GM18909 (cell line): Measurements from ENCODE around the gene DCXR.
"Not testable (repeated sequence)": the region's sequence is repeated elsewhere in the genome, so short reads cannot be mapped to it uniquely, and the experiment has no call there.

Experiments used
- ATAC-seq: cut with Tn5 transposase; IDR thresholded peaks from one replicate; pipeline ENCODE4 v1.9.1; 2021; ENCODE audit warnings: mild to moderate bottlenecking; ENCODE audit not compliant: unreplicated experiment, poor library complexity

Gene DCXR

GRCh38 chr17:82045936-82046484 is 8.5 kb upstream of the DCXR start:
- no peak for ATAC-seq

- no peak for ATAC-seq
Observed at GRCh38 chr17:82043507-82043906, 6.0 kb upstream of the DCXR start.

DNA sequence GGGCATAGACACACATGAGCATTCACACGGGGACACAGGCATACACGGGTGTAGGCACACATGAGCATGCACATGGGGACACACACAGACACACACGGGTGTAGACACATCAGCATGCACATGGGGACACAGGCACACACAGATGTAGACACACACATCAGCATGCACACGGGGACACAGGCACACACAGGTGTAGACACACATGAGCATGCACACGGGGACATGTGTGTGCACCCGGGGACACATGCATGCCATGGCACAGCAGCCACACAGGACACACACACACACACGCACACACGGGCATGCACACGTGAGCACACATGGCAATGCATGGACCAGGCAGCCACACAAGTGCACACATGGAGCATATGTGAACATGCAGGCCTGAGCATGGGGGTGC is 5.2 kb upstream of the DCXR start:
- ATAC-seq: no peak

- no peak for ATAC-seq
Observed at GRCh38 chr17:82041144-82041814, 3.8 kb upstream of the DCXR start.

DNA sequence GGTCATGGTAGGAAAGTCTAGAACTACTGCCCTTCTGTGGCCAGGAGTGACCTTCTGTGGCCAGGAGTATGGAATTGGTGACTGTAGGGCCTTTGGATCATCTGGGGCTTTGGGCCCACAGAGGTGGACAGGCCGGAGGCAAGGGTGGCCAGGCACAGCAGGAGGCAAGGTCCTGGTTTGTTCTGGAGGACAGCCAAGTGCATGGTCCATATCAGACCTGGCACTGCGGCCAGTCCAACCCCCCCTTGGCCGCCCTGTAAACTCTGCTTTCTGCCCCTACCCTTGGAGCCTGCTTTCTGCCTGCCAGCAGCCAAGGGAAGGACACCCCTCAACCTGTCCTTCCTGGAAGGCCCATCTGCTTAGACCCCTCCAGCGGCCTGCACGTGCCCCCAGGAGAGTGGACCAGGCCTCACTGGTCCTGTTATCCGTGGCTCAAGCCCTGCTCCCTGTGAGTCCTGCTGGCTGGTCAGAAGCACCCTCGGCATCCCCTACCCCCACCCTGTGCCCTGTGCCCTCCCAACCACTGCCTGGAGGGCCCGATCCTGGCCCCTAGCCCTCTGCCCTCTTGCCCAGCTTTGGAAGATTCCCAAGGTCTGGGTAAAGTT is 2.3 kb upstream of the DCXR start:
- ATAC-seq: no peak

DNA sequence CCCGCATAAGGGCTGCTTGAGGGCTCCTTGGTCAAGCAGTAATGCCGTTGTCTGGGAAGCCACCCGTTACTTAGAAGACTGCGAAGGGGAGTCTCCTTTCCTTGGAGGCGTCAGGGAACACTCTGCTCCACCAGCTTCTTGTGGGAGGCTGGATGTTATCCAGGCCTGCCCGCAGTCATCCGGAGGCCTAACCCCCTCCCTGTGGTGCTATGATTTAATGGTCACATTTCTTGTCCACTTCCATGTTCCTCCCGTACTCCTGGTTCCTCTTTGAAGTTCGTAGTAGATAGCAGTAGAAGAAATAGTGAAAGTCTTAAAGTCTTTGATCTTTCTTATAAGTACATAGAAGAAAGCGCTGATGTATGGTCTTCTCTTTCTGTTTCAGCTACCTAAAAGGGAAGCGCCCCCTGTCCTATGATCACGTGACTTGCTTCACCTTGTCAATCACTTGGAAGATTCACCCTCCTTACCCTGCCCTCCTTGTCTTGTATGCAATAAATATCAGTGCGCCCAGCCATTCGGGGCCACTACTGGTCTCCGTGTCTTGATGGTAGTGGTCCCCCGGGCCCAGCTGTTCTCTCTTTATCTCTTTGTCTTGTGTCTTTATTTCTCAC is 1.4 kb upstream of the DCXR start:
- not testable (repeated sequence) for ATAC-seq

DNA sequence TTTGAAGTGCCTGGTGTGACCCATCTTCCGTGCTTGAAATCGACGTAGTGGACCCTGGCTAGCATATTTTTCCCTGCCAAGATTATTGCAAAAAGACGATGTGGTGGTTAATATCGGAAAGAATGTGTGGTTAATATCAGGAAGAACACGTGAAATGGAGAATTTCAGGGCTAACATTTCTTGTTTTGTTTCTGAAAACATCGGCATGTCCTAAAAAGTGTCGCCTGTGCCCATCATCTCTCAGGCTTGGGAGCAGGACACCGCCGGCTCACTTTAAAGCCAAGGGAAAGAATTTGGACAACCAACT is 345 bp upstream of the DCXR start:
- no peak for ATAC-seq

DNA sequence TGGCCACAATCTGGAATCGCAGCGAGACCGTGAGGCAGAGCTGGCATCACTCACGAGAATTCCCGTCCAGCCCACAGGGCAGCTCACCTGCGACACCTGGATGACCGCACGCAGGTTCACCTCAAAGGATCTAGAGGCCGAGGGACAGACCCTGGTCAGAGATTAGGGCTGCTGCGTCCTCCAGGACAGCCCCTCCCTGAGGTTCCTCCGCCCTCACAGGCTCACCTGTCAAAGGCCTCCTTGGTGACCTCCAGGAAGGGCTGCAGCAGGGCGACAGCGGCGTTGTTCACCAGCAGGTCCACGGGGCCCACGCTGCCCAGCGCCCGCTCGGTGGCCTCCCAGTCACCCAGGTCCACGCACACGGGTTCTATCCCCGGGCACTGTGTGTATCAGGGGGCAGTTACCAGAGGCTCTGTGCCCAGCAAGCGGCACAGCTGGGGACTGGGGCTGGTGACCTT is 834 bp downstream of the DCXR start:
- ATAC-seq: peak; percentile 0

GRCh38 chr17:82035956-82036633 is 1.4 kb downstream of the DCXR start:
- ATAC-seq: no peak

DNA sequence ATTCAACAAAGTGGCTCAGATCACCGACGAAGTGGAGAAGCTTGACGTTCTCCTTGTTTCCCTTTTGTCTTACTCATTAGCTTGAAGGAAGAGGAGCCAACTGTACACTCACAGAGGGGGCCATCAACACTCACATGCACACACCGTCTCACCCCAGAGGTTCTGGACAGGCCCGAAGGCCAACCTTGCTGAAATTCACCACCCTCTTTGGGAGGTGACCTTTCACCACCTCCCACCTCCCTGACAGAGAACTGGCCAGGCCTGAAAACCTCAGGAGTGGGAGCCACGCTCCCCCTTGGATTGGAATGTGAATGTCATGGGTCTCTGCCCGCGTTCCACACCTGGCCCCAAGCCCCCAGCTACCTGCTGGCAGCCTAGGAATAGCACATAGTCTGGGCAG is 2.0 kb downstream of the DCXR start:
- no peak for ATAC-seq

DNA sequence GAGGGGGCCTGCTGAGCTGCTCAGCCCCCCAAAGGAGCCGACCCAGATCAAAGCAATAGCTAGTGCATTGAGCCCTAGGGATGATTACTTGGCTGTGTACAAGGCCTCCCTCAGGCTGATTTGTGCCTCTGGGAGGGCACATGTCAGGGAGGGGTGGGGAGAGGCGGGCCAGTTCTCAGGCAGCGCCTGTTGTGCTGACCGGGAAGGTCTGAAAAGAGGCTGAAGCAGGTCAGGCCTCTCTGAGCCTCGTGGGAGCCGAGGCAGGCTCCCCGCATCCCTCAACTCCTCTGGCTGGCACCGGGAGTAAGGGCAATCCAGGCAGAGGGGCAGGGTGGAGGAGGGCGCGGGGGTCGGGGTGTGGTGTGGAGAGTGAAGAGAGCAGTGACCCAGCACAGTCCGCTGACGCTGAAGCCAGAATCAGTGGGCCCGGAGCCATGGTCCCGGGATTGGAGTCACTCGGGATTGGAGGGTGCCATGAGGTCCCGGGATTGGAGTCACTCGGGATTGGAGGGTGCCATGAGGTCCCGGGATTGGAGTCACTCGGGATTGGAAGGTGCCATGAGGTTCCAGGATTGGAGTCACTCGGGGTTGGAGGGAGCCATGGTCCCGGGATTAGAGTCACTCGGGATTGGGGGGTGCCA is 3.0 kb downstream of the DCXR start:
- ATAC-seq: no peak

GRCh38 chr17:82033359-82034085 is 4.0 kb downstream of the DCXR start:
- no peak for ATAC-seq

- no peak for ATAC-seq
Observed at GRCh38 chr17:82031885-82032627, 5.4 kb downstream of the DCXR start.

DNA sequence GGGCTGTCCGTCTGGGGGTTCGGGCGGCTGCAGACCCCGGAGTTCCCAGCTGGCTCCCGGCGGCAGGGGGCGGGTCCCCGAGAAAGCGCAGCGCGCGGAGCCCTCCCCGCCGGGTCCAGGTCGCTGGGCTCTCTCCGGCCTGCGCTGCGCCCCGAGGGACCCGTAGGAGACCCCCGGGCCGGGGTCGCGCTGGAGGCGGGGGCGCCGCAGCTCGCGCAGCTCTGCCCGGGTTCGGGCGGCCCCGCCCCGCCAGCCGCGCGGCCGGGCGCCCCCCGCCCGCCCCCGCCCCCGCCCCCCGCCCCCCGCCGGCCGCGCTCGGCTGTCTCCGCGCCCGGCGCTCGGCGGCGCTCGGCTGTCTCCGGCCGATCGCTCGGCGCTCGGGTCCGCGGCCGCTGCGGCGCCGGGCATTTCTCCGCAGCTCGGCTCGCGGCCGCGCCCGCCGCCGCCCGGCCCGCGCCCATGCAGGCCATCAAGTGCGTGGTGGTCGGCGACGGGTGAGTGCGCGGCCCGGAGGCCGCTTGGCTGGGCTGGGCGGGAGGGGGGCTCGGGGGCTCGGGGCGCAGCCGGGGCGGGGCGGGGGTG is 6.1 kb downstream of the DCXR start, which contains the start of gene RAC3:
Gene RAC3 (plus strand): TSS at position 376 of the 582 bp plus-strand sequence. CDS start 84 bp downstream, at position 460.
- ATAC-seq: no peak

- ATAC-seq: peak; percentile 40
Observed at GRCh38 chr17:82030470-82031302, 6.8 kb downstream of the DCXR start.

- ATAC-seq: no peak
Observed at GRCh38 chr17:82029990-82030469, 7.5 kb downstream of the DCXR start.

DNA sequence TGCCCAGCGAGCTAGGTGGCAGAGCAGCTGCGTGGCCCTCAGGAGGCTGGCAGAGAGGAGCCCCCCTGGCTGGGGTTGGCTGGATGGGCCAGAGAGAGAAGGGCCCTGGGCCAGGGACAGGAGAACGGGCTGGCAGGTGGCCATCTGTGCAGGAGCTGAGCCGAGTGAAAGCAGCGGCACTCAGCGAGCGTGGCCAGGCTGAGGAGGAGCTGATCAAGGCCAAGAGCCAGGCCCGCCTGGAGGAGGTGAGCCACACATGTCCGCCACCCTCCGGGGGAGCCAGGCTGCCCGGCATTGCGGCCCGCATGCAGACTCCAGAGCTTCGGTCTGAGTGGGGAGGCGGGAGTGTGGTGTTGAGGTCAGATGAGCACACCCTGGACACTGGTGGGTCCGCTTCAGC is 8.1 kb downstream of the DCXR start:
- no peak for ATAC-seq

DNA sequence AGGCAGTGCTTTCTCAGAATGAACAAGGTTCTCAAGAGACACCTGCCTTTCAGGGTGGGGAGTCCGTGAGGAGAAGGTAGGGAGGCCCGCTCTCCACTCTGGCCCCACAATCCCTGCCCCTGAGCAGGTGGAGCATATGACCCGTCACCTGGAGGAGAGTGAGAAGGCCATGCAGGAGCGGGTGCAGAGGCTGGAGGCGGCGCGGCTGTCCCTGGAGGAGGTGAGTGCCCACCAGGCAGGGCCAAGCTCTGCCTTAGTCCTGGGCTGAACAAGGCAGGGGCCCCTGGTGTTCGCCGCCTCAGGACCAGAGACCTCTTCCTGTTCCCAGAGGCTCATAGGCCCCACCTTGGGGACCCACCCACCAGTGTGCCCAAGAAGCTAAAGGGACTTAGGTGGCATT is 8.5 kb downstream of the DCXR start:
- no peak for ATAC-seq
